SU-DHL-6 (cell line): ENCODE measurements around the gene UNC93B1.
A peak's percentile ranks its signal among the peaks of the same experiment; 100 is the strongest.

ENCODE experiments used
- H2AFZ ChIP-seq: fragments of 200-600 bp; sonication (generic); 2 replicates; pipeline ENCODE4 v1.6.1; 2014; ENCODE audit warnings: low read depth, mild to moderate bottlenecking, moderate library complexity, mixed read lengths, antibody characterized with exemption, low read length; ENCODE audit not compliant: severe bottlenecking
- H3F3A ChIP-seq: fragments of 200-600 bp; shearing (Covaris generic); 2 replicates; pipeline ENCODE4 v1.6.0; 2016; ENCODE audit warnings: antibody characterized with exemption, mild to moderate bottlenecking; ENCODE audit not compliant: insufficient read depth
- H3K27ac ChIP-seq: fragments of 200-600 bp; sonication (generic); 2 replicates; pipeline ENCODE4 v1.5.1; 2016; ENCODE audit warnings: low read depth, mild to moderate bottlenecking, low read length, moderate library complexity, mixed read lengths
- H3K27me3 ChIP-seq: fragments of 200-600 bp; sonication (generic), shearing (Covaris generic); 2 replicates; pipeline ENCODE4 v1.6.0; 2014; ENCODE audit warnings: mild to moderate bottlenecking, low read length
- H3K36me3 ChIP-seq: fragments of 200-600 bp; sonication (generic); 2 replicates; pipeline ENCODE4 v1.6.1; 2014; ENCODE audit warnings: mild to moderate bottlenecking, low read length, mixed read lengths
- H3K4me2 ChIP-seq: fragments of 300-600, 200-600 bp; shearing (Covaris generic), sonication (generic); 2 replicates; pipeline ENCODE4 v1.6.0; 2014; ENCODE audit warnings: low read length, low read depth, mild to moderate bottlenecking; ENCODE audit not compliant: poor library complexity, severe bottlenecking
- H3K4me3 ChIP-seq: fragments of 200-600 bp; sonication (generic); 2 replicates; pipeline ENCODE4 v1.5.1; 2014; ENCODE audit warnings: antibody characterized with exemption, low read length, mild to moderate bottlenecking, mixed read lengths; ENCODE audit not compliant: insufficient read depth, poor library complexity, severe bottlenecking
- H3K79me2 ChIP-seq: fragments of 200-600 bp; sonication (generic); 2 replicates; pipeline ENCODE4 v1.6.1; 2014; ENCODE audit warnings: mild to moderate bottlenecking, low read length, moderate library complexity; ENCODE audit not compliant: insufficient read depth
- H3K9ac ChIP-seq: fragments of 200-600 bp; sonication (generic); 2 replicates; pipeline ENCODE4 v1.7.0; 2014; ENCODE audit warnings: mild to moderate bottlenecking, low read length
- H3K9me2 ChIP-seq: fragments of 200-600 bp; sonication (generic); replicated peaks from 2 replicates; pipeline ENCODE4 v1.6.1; 2014; ENCODE audit warnings: low read length; ENCODE audit not compliant: insufficient read depth
- H3K9me3 ChIP-seq: fragments of 200-600 bp; sonication (generic); 2 replicates; pipeline ENCODE4 v1.6.1; 2014; ENCODE audit warnings: low read length, mixed read lengths; ENCODE audit not compliant: insufficient read depth
- H4K20me1 ChIP-seq: fragments of 200-600 bp; sonication (generic); 2 replicates; pipeline ENCODE4 v1.6.1; 2014; ENCODE audit warnings: low read depth, mild to moderate bottlenecking, antibody characterized with exemption, low read length, moderate library complexity, mixed read lengths
- CTCF ChIP-seq: fragments of 200-600 bp; sonication (generic); IDR thresholded peaks from one replicate; pipeline ENCODE4 v1.5.1; 2017; ENCODE audit warnings: antibody characterized with exemption, mild to moderate bottlenecking, low read length, moderate library complexity; ENCODE audit not compliant: insufficient read depth, poor library complexity, severe bottlenecking
- EZH2phosphoT487 ChIP-seq: fragments of 200-600 bp; sonication (generic), shearing (Covaris generic); conservative IDR thresholded peaks from 2 replicates; pipeline ENCODE4 v1.6.1; 2018; ENCODE audit warnings: mild to moderate bottlenecking, antibody characterized with exemption, low read length, moderate library complexity, mixed read lengths

Gene UNC93B1

GRCh38 chr11:68003846-68004550 is at the start of gene UNC93B1:
TSS of gene UNC93B1 (minus strand) at chr11:68004097. CDS start at chr11:68004043, 54 bp downstream.
- no peaks in the 10 kb centered on the region for H3K9me3 ChIP-seq
- H3K27me3 ChIP-seq, result no peaks in the 10 kb centered on the region
- peak within 1 kb of the TSS; percentile 65 for H3K9ac ChIP-seq
- TF ChIP-seq CTCF, result no peak
- no peak for TF ChIP-seq EZH2phosphoT487
- H3K4me3 ChIP-seq, result peak within 1 kb of the TSS; percentile 67
- H3K4me2 ChIP-seq, result peak within 1 kb of the TSS; percentile 68
- H4K20me1 ChIP-seq, result no peaks in the 10 kb centered on the region
- H2AFZ ChIP-seq, result peak within 1 kb of the TSS; percentile 10
- no peaks in the 10 kb centered on the region for H3K9me2 ChIP-seq
- H3K27ac ChIP-seq, result peak within 1 kb of the TSS; percentile 80
- peaks cover 15% of the 10 kb centered on the region for H3F3A ChIP-seq
- H3K36me3 ChIP-seq, result no peaks in the 10 kb centered on the region
- H3K79me2 ChIP-seq, result no peaks in the 10 kb centered on the region

- H3K9ac ChIP-seq, result no peak overlapping the region
- H3K79me2 ChIP-seq, result no peaks in the 10 kb centered on the region
- no peaks in the 10 kb centered on the region for H3K27me3 ChIP-seq
- no peak overlapping the region for H3K27ac ChIP-seq
- H3F3A ChIP-seq, result 0 out of 2 replicates have a peak, but pooled peaks cover 3% of the 10 kb centered on the region
- no peak overlapping the region for H2AFZ ChIP-seq
- H4K20me1 ChIP-seq, result no peaks in the 10 kb centered on the region
- H3K9me3 ChIP-seq, result no peaks in the 10 kb centered on the region
- H3K4me2 ChIP-seq, result no peak overlapping the region
- no peak overlapping the region for H3K4me3 ChIP-seq
- TF ChIP-seq EZH2phosphoT487 (no peak), CTCF (no peak)
- H3K9me2 ChIP-seq, result no peaks in the 10 kb centered on the region
- no peaks in the 10 kb centered on the region for H3K36me3 ChIP-seq
Observed at GRCh38 chr11:68053117-68053516, 49.2 kb upstream of the UNC93B1 start.

GRCh38 chr11:68052137-68052873 is 48.4 kb upstream of the UNC93B1 start:
- no peak overlapping the region for H2AFZ ChIP-seq
- no peak overlapping the region for H3K9ac ChIP-seq
- H3K27ac ChIP-seq, result no peak overlapping the region
- no peaks in the 10 kb centered on the region for H3K9me3 ChIP-seq
- no peaks in the 10 kb centered on the region for H4K20me1 ChIP-seq
- H3K79me2 ChIP-seq, result no peaks in the 10 kb centered on the region
- 0 out of 2 replicates have a peak, but pooled peaks cover 3% of the 10 kb centered on the region for H3F3A ChIP-seq
- TF ChIP-seq CTCF (no peak), EZH2phosphoT487 (no peak)
- no peak overlapping the region for H3K4me2 ChIP-seq
- H3K36me3 ChIP-seq, result no peaks in the 10 kb centered on the region
- no peaks in the 10 kb centered on the region for H3K9me2 ChIP-seq
- H3K4me3 ChIP-seq, result no peak overlapping the region
- H3K27me3 ChIP-seq, result no peaks in the 10 kb centered on the region
